GM12872 (cell line): ENCODE results near the gene LCOR.

ENCODE experiments used
- TF ChIP-seq, protein P1 (sequence below): IDR thresholded peaks from 3 replicates; pipeline ENCODE4 v1.5.1; 2011; ENCODE audit warnings: low read depth, mild to moderate bottlenecking, low read length, moderate library complexity; ENCODE audit not compliant: insufficient read depth

Gene LCOR

GRCh38 chr10:96973809-96974747, 142.0 kb downstream of the LCOR start:
- TF ChIP-seq, protein P1, sequence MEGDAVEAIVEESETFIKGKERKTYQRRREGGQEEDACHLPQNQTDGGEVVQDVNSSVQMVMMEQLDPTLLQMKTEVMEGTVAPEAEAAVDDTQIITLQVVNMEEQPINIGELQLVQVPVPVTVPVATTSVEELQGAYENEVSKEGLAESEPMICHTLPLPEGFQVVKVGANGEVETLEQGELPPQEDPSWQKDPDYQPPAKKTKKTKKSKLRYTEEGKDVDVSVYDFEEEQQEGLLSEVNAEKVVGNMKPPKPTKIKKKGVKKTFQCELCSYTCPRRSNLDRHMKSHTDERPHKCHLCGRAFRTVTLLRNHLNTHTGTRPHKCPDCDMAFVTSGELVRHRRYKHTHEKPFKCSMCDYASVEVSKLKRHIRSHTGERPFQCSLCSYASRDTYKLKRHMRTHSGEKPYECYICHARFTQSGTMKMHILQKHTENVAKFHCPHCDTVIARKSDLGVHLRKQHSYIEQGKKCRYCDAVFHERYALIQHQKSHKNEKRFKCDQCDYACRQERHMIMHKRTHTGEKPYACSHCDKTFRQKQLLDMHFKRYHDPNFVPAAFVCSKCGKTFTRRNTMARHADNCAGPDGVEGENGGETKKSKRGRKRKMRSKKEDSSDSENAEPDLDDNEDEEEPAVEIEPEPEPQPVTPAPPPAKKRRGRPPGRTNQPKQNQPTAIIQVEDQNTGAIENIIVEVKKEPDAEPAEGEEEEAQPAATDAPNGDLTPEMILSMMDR = no peak

DNA sequence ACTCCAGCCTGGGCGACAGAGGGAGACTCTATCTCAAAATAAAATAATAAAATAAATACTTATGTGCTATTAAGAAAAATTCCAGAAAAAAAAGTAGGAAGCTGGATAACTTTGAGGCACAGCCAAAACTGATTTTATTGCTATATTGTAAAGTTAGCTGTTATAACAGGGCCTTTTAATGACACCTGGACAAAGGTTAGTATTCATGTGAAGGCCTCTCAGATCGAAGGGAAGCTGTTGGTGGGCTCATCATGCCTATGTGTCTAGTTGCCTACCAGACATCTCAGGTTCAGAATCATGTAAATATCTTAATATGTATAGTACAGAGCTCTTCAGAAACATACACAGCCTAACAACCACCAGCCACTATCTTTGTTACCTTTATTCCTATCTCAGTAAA, 143.0 kb downstream of the LCOR start:
- TF ChIP-seq, protein P1 = no peak

DNA sequence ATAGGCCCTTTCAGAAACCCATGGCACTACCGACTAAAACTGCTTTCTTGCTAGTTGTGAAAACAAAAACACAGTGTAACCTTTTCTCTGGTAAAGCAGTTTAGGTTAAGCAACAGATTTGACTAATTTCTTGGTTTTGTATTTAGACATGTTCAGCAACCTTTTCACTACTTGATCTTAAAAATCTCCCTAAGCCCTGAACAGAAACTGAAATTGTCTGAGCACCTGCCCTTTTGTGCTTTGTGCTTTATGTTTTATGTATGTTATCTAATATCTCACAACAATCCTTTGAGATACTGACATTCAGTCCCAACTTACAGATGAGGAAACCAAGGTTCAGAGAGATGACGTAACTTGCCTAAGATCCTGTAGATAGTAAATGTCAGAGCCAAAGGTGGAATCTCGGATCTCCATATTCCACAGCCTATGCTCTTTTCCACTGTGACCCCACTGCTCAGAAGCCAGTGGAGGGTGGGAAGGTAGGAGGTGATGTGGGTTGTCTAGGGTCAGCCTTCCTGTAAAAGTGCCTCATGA, 146.6 kb downstream of the LCOR start:
- TF ChIP-seq, protein P1 = no peak

DNA sequence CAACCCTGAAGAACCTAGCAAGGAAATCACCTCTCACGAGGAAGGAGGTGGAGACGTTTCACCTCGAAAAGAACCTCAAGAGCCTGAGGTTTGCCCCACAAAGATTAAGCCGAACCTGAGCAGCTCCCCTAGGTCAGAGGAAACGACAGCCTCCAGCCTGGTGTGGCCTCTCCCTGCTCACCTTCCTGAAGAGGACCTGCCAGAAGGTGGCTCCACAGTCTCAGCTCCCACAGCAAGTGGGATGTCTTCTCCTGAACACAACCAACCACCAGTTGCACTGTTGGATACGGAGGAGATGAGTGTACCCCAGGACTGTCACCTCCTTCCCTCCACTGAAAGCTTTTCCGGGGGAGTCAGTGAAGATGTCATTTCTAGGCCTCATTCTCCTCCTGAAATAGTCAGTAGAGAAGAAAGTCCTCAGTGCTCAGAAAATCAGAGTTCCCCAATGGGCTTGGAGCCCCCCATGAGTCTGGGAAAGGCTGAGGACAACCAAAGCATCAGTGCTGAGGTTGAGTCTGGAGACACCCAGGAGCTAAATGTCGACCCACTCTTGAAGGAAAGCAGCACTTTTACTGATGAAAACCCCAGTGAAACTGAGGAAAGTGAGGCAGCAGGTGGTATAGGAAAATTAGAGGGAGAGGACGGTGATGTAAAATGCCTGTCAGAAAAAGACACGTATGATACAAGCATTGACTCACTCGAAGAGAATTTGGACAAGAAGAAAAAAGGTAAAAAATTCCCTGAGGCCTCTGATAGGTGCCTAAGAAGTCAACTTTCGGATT, 150.2 kb downstream of the LCOR start:
- TF ChIP-seq, protein P1 = 0 out of 3 replicates have a peak, but pooled peaks have one; percentile 18

DNA sequence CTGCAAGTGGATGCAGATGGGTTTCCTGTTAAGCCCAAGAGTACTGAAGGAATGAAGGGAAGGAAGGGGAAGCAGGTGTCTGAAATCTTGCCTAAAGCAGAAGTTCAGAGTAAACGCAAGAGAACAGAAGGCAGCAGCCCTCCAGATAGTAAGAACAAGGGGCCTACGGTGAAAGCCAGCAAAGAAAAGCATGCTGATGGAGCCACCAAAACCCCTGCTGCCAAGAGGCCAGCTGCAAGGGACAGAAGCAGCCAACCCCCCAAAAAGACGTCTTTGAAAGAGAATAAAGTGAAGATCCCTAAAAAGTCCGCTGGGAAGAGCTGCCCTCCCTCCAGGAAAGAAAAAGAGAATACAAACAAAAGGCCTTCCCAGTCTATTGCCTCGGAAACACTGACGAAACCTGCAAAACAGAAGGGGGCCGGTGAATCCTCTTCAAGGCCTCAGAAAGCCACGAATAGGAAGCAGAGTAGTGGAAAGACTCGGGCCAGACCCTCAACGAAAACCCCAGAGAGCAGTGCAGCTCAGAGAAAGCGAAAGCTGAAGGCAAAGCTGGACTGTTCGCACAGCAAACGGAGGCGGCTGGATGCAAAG, 152.5 kb downstream of the LCOR start:
- TF ChIP-seq, protein P1 = no peak

DNA sequence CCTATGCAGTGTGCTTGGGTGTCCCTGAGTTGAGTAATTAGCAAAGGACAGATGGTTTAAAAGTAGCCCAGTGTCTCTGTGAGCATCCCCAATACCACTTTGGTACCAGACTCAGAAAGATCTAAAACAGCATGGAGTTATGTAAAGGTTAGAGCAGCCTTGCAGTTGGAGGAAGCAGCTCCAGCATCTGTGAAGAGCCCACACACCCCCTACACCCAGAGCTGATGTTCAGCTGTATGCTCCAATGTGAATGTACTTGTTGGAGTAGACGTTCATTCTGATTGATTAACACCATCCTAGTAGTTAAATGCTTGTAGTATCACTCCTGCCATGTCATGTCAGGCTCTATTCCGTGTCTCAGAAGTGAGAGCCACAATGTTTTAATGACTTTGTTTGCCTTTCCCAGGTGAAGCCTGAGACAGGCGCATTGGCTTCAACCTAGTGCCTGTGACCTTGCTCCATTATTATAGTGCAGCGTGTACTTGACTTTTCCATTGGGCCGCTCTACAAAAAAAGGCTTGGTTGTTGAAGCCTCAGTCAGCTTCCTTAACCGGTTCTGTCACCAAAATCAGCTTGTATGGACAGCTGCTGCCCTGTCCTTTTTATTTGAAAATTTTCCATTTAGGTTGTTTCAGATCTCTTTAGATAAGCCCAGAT, 154.2 kb downstream of the LCOR start:
- TF ChIP-seq, protein P1 = no peak
